GM12872 (cell line): ENCODE measurements around the gene CHST3.

Source experiments
- TF ChIP-seq, protein P1 (sequence below): IDR thresholded peaks from 3 replicates; pipeline ENCODE4 v1.5.1; 2011; ENCODE audit warnings: low read depth, mild to moderate bottlenecking, low read length, moderate library complexity; ENCODE audit not compliant: insufficient read depth

The CHST3 gene

DNA sequence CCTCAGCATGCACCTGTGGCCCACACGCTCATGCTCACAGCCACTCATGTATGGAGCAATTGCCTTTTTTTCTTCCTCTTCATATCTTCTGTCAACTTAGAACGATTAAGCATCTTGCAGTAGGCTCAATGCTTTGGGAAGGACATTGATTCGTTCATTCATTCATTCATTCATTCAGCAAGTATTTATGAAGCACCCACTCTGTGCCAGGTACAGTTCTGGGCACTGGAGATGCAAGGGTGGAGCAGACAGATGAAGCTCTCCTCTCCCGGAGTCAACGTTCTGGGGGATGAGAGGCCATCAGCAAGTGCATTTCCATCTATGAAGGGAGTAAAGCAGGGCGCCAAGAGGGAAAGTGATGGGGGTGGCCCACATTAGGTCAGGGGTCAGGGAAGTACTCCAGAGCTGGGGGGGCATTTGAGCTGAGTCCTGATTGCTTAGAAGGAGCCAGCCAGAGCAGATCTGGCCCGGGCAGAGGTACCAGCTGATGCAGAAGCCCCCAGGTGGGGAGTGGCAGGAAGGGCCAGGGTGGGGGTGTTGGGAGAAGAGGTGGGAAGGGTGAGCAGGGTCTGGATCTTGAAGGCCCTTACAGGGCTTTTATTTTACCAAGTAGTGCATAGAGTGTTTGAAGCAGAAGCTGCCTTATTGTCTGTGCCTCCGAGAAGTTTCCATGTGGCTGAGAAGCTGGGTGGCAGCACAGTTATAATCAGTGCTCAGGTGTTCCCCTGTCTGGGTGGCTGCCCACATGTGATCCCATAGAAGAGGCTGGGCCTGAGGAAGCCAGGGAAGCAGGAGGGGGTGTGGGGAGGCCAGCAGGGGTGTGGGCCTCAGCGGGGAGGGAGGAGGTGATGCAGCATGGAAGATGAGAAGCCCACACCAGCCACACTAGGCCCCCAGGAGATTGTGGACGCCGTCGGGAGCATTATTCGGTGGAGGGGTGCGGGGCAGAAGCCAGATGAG, 36.2 kb downstream of the CHST3 start:
- TF ChIP-seq, protein P1, sequence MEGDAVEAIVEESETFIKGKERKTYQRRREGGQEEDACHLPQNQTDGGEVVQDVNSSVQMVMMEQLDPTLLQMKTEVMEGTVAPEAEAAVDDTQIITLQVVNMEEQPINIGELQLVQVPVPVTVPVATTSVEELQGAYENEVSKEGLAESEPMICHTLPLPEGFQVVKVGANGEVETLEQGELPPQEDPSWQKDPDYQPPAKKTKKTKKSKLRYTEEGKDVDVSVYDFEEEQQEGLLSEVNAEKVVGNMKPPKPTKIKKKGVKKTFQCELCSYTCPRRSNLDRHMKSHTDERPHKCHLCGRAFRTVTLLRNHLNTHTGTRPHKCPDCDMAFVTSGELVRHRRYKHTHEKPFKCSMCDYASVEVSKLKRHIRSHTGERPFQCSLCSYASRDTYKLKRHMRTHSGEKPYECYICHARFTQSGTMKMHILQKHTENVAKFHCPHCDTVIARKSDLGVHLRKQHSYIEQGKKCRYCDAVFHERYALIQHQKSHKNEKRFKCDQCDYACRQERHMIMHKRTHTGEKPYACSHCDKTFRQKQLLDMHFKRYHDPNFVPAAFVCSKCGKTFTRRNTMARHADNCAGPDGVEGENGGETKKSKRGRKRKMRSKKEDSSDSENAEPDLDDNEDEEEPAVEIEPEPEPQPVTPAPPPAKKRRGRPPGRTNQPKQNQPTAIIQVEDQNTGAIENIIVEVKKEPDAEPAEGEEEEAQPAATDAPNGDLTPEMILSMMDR = no peak

DNA sequence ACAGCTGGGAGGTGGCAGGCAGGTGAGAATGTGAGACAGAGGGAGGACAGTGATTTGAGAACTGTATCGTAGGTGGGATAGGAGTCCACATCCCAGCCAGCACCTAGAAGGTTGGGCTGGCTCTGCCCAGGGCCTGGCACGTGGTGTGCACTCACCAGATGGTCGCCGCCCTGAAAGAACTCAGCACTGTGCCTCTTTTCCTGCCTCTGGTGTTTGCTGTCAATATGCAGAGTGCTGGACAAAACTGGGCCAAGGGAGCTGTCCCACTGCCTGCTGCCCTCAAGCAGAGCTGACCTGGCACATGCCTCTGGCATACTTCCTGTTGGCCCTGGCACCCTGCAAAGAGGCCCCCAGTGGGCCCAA, 36.8 kb downstream of the CHST3 start:
- TF ChIP-seq, protein P1 = no peak

DNA sequence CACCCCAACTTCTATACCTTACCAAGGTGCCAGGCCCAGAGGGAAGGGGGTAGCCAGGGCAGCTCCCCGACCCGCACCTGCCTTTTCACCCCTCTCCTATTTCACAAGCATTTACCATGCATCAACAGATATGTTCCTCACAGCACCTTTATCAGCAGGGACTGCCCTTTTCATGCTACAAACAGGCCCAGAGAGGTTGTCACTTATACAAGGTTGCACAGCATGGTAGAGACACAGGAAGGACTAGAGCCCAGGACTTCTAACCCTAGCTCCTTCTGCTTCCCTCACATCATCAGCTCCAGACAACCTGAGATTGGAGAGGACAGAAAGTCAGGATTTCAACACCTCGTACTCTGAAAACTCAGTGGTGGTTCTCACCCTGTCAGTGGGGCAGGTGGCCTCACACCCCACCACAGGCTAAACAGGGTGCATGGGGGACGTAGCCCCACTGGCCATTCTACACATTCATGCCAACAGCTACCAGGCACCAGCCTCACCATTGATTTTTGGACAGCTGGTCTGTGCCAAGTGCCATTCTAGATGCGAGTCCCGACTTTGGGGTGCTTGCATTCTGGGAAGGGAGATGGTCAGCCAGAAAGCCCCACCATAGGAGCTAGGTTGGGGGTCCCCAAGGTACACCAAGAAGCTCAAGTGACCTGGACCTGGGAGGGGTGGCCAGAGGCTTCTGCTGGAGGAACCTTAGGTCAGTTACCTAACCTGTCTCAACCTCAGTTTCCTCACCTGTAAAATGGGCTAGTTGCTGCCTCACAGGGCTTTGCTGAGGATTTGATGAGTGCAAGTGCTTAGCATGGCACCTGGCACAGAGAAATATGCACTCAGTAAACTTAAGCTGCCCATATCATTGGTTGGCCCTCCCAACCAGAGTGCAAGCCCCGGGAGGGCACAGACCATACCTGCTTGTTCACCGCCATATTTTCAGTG, 38.4 kb downstream of the CHST3 start:
- TF ChIP-seq, protein P1 = no peak

DNA sequence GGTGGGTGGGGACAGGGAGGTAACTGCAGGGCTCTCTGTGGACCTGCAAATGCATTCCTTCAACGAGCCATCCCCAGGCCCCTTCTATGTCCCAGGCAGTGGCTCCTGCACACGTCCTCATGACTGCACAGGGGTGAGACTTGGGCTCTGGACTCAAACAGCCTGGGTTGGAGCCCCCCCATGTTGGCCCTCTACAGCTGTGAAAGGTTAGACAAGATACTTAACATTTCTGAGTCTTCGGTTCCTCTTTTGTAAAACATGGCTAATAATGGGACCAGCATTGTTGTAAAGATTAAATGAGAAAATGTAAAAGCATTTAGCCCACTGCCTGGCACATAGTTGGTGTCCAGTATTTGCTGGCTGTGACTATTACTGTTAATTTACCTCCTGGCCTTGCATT, 41.8 kb downstream of the CHST3 start:
- TF ChIP-seq, protein P1 = no peak

DNA sequence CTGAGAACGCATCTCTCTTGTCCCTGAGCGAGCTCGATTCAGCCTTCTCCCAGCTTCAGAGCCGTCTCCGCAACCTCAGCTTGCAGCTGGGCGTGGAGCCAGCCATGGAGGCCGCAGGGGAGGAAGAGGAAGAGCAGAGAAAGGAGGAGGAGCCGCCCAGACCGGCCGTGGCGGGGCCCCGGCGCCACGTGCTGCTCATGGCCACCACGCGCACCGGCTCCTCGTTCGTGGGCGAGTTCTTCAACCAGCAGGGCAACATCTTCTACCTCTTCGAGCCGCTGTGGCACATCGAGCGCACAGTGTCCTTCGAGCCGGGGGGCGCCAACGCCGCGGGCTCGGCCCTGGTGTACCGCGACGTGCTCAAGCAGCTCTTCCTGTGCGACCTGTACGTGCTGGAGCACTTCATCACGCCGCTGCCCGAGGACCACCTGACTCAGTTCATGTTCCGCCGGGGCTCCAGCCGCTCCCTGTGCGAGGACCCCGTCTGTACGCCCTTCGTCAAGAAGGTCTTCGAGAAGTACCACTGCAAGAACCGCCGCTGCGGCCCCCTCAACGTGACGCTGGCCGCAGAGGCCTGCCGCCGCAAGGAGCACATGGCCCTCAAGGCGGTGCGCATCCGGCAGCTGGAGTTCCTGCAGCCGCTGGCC, 43.2 kb downstream of the CHST3 start:
- TF ChIP-seq, protein P1 = no peak

DNA sequence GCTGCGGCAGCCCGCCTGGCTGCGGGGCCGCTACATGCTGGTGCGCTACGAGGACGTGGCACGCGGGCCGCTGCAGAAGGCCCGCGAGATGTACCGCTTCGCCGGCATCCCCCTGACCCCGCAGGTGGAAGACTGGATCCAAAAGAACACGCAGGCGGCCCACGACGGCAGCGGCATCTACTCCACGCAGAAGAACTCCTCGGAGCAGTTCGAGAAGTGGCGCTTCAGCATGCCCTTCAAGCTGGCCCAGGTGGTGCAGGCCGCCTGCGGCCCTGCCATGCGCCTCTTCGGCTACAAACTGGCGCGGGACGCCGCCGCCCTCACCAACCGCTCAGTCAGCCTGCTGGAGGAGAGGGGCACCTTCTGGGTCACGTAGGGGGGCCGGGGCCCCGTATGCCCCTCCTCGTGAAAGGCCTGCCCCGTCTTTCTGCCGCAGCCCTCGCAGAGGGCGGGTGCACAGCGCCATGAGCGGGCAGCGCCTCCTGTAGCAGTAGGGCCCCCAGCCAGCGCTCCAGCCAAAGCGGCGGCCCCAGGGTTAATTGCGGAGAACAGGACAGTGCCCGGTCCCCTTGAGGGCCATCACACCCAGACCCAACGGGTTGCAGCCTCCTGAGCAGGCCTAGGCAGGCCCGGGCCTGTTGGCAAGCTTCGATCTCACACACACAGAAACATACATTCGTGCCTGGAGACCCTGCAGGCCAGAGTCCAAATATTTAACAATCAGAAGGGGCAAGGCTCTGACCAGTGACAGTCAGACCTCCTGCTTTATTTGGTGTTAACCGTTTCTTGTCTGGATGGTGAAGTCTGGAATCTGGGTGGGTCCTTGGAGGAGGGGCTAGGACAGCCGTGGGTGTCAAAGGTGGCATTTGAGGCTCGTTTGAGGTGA, 44.1 kb downstream of the CHST3 start:
- TF ChIP-seq, protein P1 = no peak
